ENCODE measurements around the gene PCNX4. TPM values are rescaled to one million over a fixed set of nuclear protein-coding genes. Genes with fewer than 3 reads are reported as not detected.
A peak's percentile ranks its signal among the peaks of the same experiment; 100 is the strongest.

Gene PCNX4
- total and polyA plus RNA-seq, 8 donors, result 9.5 to 24.0 (median 16.1) TPM

DNA sequence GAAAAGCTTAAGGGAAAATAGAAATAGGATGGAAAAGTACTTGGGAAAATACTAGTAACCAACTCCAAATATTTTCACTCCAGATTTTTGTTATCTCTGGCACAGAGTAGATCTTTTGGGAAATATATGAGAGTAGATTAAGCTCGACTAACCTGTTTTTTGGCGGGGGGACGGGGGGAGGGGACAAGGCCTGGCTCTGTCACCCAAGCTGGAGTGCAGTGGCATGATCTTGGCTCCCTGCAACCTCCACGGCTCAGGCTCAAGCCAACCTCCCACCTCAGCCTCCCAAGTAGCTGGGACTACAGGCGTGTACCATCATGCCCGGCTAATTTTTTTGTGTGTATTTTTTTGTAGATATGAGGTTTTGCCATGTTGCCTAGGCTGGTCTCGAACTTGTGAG, 68.7 kb downstream of the PCNX4 start:
- H3K27me3 ChIP-seq, result no peaks in the 10 kb centered on the region
- DNase-seq, result no peak
- WGBS, 2 donors, result 62 to 73% methylated on average over 7 of the region's 7 CpGs
- peaks cover 8 to 16% (median 11%) of the 10 kb centered on the region in 3 donors for H3K4me1 ChIP-seq
- TF ChIP-seq CTCF (IDR thresholded peaks at IDR 0.05), result no peak
- no peaks in the 10 kb centered on the region for H3K9me3 ChIP-seq
- intact Hi-C loops (cut with DNase I), result loop anchor here in 1 of 3 donors (10.0 kb wide), 1 partner anchor 196 kb away; no protein-coding TSS in a partner anchor
- H3K36me3 ChIP-seq, result no peaks in the 10 kb centered on the region
- no peak for ATAC-seq
- no peak for FAIRE-seq
- no peak overlapping the region for H3K27ac ChIP-seq
- H3K4me3 ChIP-seq, result no peak overlapping the region

DNA sequence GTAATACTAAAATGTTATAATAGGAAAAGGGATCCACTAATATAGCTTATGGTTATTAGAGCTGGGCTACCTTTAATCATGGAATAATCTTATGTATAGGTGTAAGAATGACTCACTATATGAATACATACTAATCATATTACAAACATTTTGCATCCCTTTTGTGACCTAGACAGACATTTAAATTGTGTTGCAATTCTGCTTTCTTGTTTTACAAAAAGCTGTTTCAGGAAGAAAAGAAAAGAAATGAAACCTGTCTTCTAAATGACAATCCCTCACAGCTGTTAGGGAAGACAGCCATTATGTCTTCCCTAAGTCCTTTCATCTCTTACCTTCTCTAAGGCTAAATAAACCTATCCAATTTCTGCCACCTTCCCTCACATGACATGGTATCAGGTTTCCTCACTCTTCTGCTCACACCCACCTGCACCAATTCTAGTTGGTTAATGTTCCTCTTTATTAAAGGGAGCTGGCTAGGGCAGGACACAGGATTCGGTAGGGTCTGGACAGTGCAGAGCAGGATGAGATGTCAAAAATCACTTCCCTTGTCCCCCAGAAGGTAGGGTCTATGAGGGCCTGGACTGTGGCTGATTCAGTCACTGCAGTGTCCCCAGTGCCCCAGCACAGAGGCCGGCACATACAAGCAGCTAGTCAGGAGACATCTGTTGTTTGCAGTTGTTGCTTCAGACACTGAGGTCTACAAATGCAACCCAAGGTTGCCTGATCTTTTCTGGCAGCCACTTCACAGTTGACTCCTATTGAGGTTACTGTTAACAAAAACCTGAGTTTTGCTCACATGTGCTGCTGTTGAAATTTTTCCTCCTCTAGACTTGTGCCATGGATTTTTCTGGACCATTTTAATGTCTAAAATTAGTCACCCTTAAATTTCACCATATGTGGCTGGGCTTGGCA, 69.7 kb downstream of the PCNX4 start:
- DNase-seq (no peak), FAIRE-seq (no peak), ATAC-seq (no peak)
- intact Hi-C loops (cut with DNase I), result loop anchor here in 1 of 3 donors (10.0 kb wide), 1 partner anchor 197 kb away; no protein-coding TSS in a partner anchor
- Histone ChIP-seq H3K4me3 (no peak overlapping the region), H3K4me1 (peaks cover 5 to 16% (median 14%) of the 10 kb centered on the region in 3 donors), H3K27me3 (no peaks in the 10 kb centered on the region), H3K9me3 (no peaks in the 10 kb centered on the region), H3K36me3 (no peaks in the 10 kb centered on the region), H3K27ac (no peak overlapping the region)
- WGBS, 2 donors, result 41 to 62% methylated on average over 2 of the region's 2 CpGs
- no peak for TF ChIP-seq CTCF (IDR thresholded peaks at IDR 0.05)

DNA sequence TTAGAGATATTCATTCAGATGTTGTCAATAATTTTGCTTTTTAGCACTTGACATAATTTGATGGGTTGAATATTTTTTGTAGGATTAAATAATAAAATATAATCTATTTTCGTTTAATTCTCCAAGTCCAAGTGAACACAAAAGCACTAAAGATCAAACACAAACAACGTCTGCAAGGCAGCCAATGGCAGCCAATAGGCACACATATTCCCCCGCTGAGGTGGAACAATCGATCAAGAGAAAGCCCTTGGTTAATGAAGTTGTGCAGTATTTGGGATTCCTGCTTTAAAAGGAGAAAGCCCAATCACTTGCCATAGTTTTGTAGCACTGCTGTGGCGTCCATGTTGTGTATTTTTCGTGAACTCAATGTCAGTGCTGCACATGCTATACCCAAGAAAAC, 72.0 kb downstream of the PCNX4 start:
- peaks cover 5 to 12% (median 7%) of the 10 kb centered on the region in 3 donors for H3K4me1 ChIP-seq
- DNase-seq, result no peak

GRCh38 chr14:60164404-60164711, 72.6 kb downstream of the PCNX4 start:
- Histone ChIP-seq H3K9me3 (no peaks in the 10 kb centered on the region), H3K27me3 (no peaks in the 10 kb centered on the region), H3K27ac (peak overlapping the region; percentile 61 to 94 (median 84)), H3K36me3 (no peaks in the 10 kb centered on the region), H3K4me3 (peak overlapping the region; percentile 39 to 87 (median 62)), H3K4me1 (peaks cover 5 to 7% (median 7%) of the 10 kb centered on the region in 3 donors)
- DNase-seq (no peak), FAIRE-seq (no peak), ATAC-seq (peak; percentile 35 to 51 (median 42))
- TF ChIP-seq CTCF (IDR thresholded peaks at IDR 0.05), result no peak
- intact Hi-C loops (cut with DNase I), result loop anchor here in 1 of 3 donors (10.0 kb wide), 1 partner anchor 200 kb away; no protein-coding TSS in a partner anchor
- 1 to 4% methylated on average over 5 of the region's 5 CpGs for WGBS, 2 donors

More for the DNA sequence above, 72.0 kb downstream of the PCNX4 start:
- no peak for ATAC-seq
- Histone ChIP-seq H3K27me3 (no peaks in the 10 kb centered on the region), H3K36me3 (no peaks in the 10 kb centered on the region), H3K27ac (peak overlapping the region in 2 of 4 donors; percentile 93 to 94), H3K9me3 (no peaks in the 10 kb centered on the region), H3K4me3 (peak overlapping the region in 2 of 4 donors; percentile 65 to 87)
- FAIRE-seq, result no peak
- 14 to 26% methylated on average over 6 of the region's 6 CpGs for WGBS, 2 donors
- intact Hi-C loops (cut with DNase I), result loop anchor here in 1 of 3 donors (10.0 kb wide), 1 partner anchor 199 kb away; no protein-coding TSS in a partner anchor
- no peak for TF ChIP-seq CTCF (IDR thresholded peaks at IDR 0.05)
